Thoracic aorta (tissue), 2 donors: ENCODE data around the gene SLC13A5. TPM values are rescaled to one million over a fixed set of nuclear protein-coding genes. Genes with fewer than 3 reads are reported as not detected.

ENCODE experiments used
- ATAC-seq: fragments of 150-250 bp; one replicate; pipeline ENCODE4 v1.8.0; 2017; ENCODE audit warnings: low read depth; ENCODE audit not compliant: insufficient number of reproducible peaks, low FRiP score
- DNase-seq: peaks from one replicate; pipeline ENCODE4 v3.0.0-alpha.2; 2020; ENCODE audit warnings: low spot score
- H3K27ac ChIP-seq, 2 donors: fragments of 200-600 bp; sonication (generic); 1 replicate in 1 of 2; 2 replicates in 1 of 2; pipeline ENCODE4 v1.5.1; 2016; ENCODE audit warnings: mild to moderate bottlenecking in 2 of 2, moderate library complexity in 2 of 2
- H3K27me3 ChIP-seq: fragments of 200-600 bp; sonication (generic); replicated peaks from 2 replicates; pipeline ENCODE4 v1.6.0; 2016; ENCODE audit warnings: mild to moderate bottlenecking; ENCODE audit not compliant: insufficient read depth
- H3K36me3 ChIP-seq: fragments of 200-600 bp; sonication (generic); one replicate; pipeline ENCODE4 v1.5.1; 2016
- H3K4me1 ChIP-seq, 2 donors: fragments of 200-600 bp; sonication (generic); 1 replicate in 1 of 2; 2 replicates in 1 of 2; pipeline versions ENCODE4 v1.5.1 to v1.6.0; 2016; ENCODE audit warnings: low read depth in 2 of 2, mild to moderate bottlenecking in 1 of 2; ENCODE audit not compliant: control insufficient read depth in 1 of 2
- H3K4me3 ChIP-seq: fragments of 200-600 bp; sonication (generic); 2 replicates; pipeline ENCODE4 v1.5.1; 2016; ENCODE audit warnings: mild to moderate bottlenecking
- H3K9me3 ChIP-seq: fragments of 200-600 bp; sonication (generic); 2 replicates; pipeline ENCODE4 v1.5.1; 2016
- total RNA-seq, 2 donors: library from RNA; depleted of rRNA; stranded (reverse); fragments of >200 nt; gene quantifications; one replicate each; pipeline versions ENCODE4 v1.1.0 to v1.2.3, GENCODE V29; 2016
- TF ChIP-seq, protein P1 (sequence below): fragments of 200-600 bp; sonication (generic); IDR thresholded peaks from one replicate; pipeline ENCODE4 v1.5.1; 2019; ENCODE audit warnings: antibody characterized with exemption

The SLC13A5 gene
- total RNA-seq, 2 donors from 2014 or later = not detected

DNA sequence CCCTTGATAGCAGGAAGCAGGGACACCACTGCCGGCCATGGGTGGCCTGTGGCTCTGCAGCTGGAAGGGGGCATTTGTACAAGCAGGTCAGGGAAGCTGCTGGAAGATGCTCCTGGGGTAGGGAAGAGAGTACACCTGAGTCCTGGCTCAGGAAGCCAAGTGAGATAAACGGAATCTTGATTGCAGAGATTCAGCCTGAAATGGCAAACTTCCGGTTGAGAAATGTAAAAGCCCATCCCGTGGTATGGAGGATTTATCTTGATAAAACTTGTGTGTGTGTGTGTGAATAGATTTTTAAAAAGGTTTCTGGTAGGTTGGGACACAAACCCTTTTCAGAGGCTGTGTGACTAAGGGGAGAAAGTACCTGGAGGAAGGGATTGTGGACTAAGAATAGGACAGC is 32.0 kb downstream of the SLC13A5 start:
- Histone ChIP-seq H3K4me1 (no peaks in the 10 kb centered on the region), H3K9me3 (no peaks in the 10 kb centered on the region), H3K27ac (no peak overlapping the region), H3K4me3 (no peak overlapping the region), H3K36me3 (no peaks in the 10 kb centered on the region), H3K27me3 (no peaks in the 10 kb centered on the region)
- DNase-seq = no peak
- no peak for ATAC-seq
- TF ChIP-seq, protein P1, sequence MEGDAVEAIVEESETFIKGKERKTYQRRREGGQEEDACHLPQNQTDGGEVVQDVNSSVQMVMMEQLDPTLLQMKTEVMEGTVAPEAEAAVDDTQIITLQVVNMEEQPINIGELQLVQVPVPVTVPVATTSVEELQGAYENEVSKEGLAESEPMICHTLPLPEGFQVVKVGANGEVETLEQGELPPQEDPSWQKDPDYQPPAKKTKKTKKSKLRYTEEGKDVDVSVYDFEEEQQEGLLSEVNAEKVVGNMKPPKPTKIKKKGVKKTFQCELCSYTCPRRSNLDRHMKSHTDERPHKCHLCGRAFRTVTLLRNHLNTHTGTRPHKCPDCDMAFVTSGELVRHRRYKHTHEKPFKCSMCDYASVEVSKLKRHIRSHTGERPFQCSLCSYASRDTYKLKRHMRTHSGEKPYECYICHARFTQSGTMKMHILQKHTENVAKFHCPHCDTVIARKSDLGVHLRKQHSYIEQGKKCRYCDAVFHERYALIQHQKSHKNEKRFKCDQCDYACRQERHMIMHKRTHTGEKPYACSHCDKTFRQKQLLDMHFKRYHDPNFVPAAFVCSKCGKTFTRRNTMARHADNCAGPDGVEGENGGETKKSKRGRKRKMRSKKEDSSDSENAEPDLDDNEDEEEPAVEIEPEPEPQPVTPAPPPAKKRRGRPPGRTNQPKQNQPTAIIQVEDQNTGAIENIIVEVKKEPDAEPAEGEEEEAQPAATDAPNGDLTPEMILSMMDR = no peak

DNA sequence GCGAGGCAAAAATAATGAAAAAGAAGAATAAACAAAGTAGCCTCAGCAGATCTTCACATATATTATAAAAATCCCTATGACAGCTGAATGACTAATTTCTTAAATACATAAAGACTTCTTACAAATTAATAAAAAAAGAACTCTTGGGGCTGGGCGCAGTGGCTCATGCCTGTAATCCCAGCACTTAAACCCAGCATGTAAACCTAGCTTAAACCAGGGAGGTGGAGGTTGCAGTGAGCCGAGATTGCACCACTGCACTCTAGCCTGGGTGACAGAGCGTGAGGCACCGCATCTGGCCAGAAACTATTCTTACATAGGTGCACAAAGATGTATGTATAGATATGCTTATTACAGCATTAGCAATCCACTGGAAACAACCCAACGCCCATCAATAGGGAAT is 33.9 kb downstream of the SLC13A5 start:
- no peaks in the 10 kb centered on the region for H3K27me3 ChIP-seq
- H3K9me3 ChIP-seq = no peaks in the 10 kb centered on the region
- TF ChIP-seq, protein P1 = no peak
- H3K36me3 ChIP-seq = no peaks in the 10 kb centered on the region
- no peaks in the 10 kb centered on the region for H3K4me1 ChIP-seq
- no peak overlapping the region for H3K4me3 ChIP-seq
- H3K27ac ChIP-seq = no peak overlapping the region
- ATAC-seq = no peak
- no peak for DNase-seq

DNA sequence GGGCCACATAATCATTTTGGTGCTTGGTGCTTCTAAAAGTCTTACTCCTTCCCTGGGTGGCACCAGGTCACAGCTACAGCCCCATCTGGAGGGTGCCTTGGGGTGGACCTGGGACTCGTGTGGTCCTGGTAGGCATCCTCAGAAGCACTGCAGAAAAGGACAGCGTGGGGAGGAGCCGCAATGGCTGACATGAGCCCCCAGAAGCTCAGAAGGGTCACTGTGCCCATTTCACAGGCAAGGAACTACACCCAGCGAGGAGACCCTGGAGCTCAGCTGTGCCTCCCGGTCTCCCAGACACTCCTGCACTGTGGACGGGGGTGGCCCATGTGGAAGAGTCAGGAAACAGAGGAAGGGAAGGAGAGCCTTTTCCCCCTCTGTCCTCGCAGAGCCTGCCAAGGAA is 35.2 kb downstream of the SLC13A5 start:
- ATAC-seq (no peak), DNase-seq (no peak)
- H3K36me3 ChIP-seq = no peaks in the 10 kb centered on the region
- H3K27ac ChIP-seq = no peak overlapping the region
- TF ChIP-seq, protein P1 = no peak
- H3K4me3 ChIP-seq = no peak overlapping the region
- no peaks in the 10 kb centered on the region for H3K4me1 ChIP-seq
- H3K27me3 ChIP-seq = no peaks in the 10 kb centered on the region
- H3K9me3 ChIP-seq = no peaks in the 10 kb centered on the region

DNA sequence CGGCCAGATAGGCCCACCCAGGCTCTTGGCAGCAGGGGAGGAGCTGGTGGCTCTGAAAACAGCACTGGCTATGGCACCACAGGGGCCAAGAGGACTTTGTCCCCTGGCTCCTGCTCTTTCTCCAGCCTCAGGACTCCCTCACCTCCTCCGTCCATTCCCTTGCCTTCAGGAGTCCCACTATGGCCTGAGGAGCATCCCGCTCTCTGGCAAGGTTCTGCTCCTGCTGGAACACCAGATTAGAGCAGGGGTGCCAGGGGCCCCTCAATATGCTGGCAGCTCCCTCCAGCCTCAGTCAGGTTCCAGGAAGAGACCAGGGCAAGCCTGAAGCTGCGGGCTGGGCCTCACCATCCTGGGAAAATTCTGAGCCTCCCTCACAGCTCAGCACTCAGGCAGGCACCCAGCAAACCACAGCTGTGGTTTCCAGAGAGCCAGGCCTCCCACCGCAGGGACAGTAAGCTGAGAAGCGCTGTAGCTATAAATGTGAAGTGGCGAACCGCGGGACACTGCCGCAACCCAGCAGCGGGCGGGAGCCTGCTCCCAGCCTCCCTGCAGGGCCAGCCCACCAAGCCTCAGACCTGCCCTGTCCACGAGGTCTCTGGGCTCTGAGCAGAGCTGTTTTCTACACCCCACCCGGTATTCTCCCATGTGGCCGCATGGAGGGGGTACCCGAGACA is 35.9 kb downstream of the SLC13A5 start:
- no peak overlapping the region for H3K4me3 ChIP-seq
- no peaks in the 10 kb centered on the region for H3K36me3 ChIP-seq
- no peak overlapping the region for H3K27ac ChIP-seq
- no peak for DNase-seq
- H3K27me3 ChIP-seq = no peaks in the 10 kb centered on the region
- no peaks in the 10 kb centered on the region for H3K9me3 ChIP-seq
- TF ChIP-seq, protein P1 = no peak
- ATAC-seq = no peak
- H3K4me1 ChIP-seq = no peaks in the 10 kb centered on the region

DNA sequence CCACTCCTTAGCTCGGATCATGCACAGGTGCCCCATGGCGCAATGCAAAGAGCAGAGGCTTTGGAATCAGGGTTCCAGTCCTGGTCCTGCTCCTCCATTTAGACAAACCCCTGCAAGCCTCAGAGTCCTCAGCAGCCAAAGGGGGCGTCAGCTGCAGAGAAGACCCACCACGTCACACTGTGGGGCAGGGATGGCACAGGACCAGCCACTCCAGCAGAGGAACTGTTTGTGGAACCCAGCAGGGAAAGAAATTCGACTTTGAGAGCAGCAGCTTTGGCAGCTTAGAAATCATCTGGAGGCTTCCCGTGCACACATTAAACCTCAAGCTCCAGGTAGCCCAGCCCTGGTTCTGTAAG is 36.4 kb downstream of the SLC13A5 start:
- no peaks in the 10 kb centered on the region for H3K9me3 ChIP-seq
- H3K36me3 ChIP-seq = no peaks in the 10 kb centered on the region
- no peak overlapping the region for H3K4me3 ChIP-seq
- no peak overlapping the region for H3K27ac ChIP-seq
- no peaks in the 10 kb centered on the region for H3K4me1 ChIP-seq
- no peaks in the 10 kb centered on the region for H3K27me3 ChIP-seq
- ATAC-seq (no peak), DNase-seq (no peak)
- TF ChIP-seq, protein P1 = no peak
